ENCODE measurements around the gene CPLX3.
A peak's percentile ranks its signal among the peaks of the same experiment; 100 is the strongest.

CPLX3 gene

GRCh38 chr15:74809956-74810355 is 16.5 kb upstream of the CPLX3 start:
- H3K4me3 ChIP-seq (ENCODE audit: control insufficient read depth, low read depth, low read length), result no peak overlapping the region
- TF ChIP-seq CTCF (IDR thresholded peaks at IDR 0.05; ENCODE audit: control insufficient read depth, insufficient read depth, low read depth, low read length, missing control alignments), result no peak
- DNase-seq (ENCODE audit: low read depth), result no peak

DNA sequence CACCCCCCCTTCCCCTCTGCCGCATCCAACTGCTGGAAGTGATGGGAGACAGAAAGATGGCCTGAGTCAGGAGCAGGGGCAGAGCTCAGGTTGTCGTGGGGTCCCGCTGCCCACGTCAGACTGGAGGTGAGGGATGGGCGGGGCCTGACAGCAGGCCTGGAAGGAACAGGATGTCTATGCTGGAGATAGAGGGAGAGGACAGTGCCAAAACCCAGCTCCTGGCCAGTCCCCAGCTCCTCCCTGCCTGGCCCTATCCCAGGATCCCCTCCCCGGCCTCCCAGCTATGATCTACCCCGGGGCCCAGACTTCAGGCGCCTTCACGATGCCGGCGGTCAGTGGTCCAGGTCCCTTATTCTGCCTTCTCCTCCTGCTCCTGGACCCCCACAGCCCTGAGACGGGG is 13.9 kb upstream of the CPLX3 start, which contains the start of gene LMAN1L:
TSS of gene LMAN1L (plus strand) at position 303 of the 400 bp plus-strand sequence. CDS start at position 323, 20 bp downstream.
- no peak within 1 kb of the TSS for H3K4me3 ChIP-seq (ENCODE audit: control insufficient read depth, low read depth, low read length)
- DNase-seq (ENCODE audit: low read depth), result no peak
- TF ChIP-seq CTCF (IDR thresholded peaks at IDR 0.05; ENCODE audit: control insufficient read depth, insufficient read depth, low read depth, low read length, missing control alignments), result no peak

GRCh38 chr15:74815121-74815934 is 11.1 kb upstream of the CPLX3 start:
- DNase-seq (ENCODE audit: low read depth), result no peak
- H3K4me3 ChIP-seq (ENCODE audit: control insufficient read depth, low read depth, low read length), result no peak overlapping the region
- no peak for TF ChIP-seq CTCF (IDR thresholded peaks at IDR 0.05; ENCODE audit: control insufficient read depth, insufficient read depth, low read depth, low read length, missing control alignments)

DNA sequence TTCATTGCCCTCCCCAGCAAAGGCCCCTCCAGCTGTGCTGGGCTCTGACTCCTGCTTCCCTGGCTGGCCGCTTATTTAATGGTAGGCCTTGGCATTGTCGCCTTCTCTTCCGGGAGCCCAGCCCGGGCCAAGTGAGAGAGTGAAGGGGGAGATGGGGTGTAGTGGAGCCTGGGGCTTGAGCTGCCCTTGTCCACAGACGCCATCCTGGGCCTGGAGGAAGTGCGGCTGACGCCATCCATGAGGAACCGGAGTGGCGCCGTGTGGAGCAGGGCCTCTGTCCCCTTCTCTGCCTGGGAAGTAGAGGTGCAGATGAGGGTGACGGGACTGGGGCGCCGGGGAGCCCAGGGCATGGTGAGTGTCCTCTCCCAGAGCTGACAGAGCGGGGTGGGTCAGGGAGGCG is 10.5 kb upstream of the CPLX3 start:
- TF ChIP-seq CTCF (IDR thresholded peaks at IDR 0.05; ENCODE audit: control insufficient read depth, insufficient read depth, low read depth, low read length, missing control alignments), result no peak
- no peak overlapping the region for H3K4me3 ChIP-seq (ENCODE audit: control insufficient read depth, low read depth, low read length)
- no peak for DNase-seq (ENCODE audit: low read depth)

DNA sequence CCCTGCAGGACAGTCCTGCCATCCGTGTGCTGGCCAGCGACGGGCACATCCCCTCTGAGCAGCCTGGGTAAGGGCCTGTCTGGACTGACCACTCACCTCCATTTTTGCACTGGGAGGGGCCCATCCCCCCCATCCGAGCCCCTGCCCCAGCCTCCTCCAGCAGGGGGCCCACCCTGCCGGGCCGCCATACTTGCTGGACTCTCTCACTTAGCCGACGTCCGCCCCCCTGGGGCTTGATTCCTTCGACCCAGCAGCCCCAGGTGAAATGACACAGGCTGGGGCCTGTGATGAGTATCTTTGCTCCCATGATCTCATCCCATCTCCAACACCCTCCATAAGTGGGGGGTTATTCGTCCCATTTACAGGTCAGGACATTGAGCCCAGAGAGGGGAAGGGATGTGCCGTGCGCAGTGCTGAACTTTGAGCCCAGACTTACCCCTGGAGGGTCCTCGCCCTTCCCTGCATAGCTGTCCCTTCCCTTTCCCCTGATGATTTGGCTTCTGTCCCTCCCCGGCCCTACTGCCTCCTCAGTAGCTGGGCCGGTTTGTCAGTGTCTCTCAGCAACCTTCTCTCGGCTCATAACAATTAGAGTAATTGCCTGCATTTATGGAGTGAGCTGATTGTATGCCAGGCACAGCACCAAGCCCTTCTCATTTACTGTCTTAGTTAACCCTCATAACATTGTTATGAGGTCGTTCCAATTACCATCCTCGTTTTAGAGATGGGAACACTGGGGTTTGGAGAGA is 9.6 kb upstream of the CPLX3 start:
- TF ChIP-seq CTCF (IDR thresholded peaks at IDR 0.05; ENCODE audit: control insufficient read depth, insufficient read depth, low read depth, low read length, missing control alignments), result no peak
- no peak for DNase-seq (ENCODE audit: low read depth)
- no peak overlapping the region for H3K4me3 ChIP-seq (ENCODE audit: control insufficient read depth, low read depth, low read length)

- TF ChIP-seq CTCF (IDR thresholded peaks at IDR 0.05; ENCODE audit: control insufficient read depth, insufficient read depth, low read depth, low read length, missing control alignments), result peak; percentile 33
- H3K4me3 ChIP-seq (ENCODE audit: control insufficient read depth, low read depth, low read length), result no peak overlapping the region
- no peak for DNase-seq (ENCODE audit: low read depth)
Observed at GRCh38 chr15:74817370-74817737, 9.1 kb upstream of the CPLX3 start.

Data from AG09309 (cell line).